HG03571 (cell line): ENCODE data around the gene RPL27A.
A peak's percentile ranks its signal among the peaks of the same experiment; 100 is the strongest.

Experiments used
- ATAC-seq: cut with Tn5 transposase; IDR thresholded peaks from one replicate; pipeline ENCODE4 v1.9.1; 2021; ENCODE audit not compliant: unreplicated experiment

RPL27A gene

GRCh38 chr11:8720352-8720751 lies 37.8 kb downstream of the RPL27A start:
- ATAC-seq, result no peak

GRCh38 chr11:8720868-8721608 lies 38.4 kb downstream of the RPL27A start:
- ATAC-seq, result no peak

GRCh38 chr11:8721609-8722500 lies 39.3 kb downstream of the RPL27A start:
- no peak for ATAC-seq

- no peak for ATAC-seq
Measured at GRCh38 chr11:8722809-8723208, 40.2 kb downstream of the RPL27A start.

- ATAC-seq, result no peak
Measured at GRCh38 chr11:8723711-8724110, 41.1 kb downstream of the RPL27A start.

GRCh38 chr11:8724682-8725081 lies 42.1 kb downstream of the RPL27A start:
- ATAC-seq, result no peak

- ATAC-seq, result no peak
Measured at GRCh38 chr11:8726395-8726794, 43.8 kb downstream of the RPL27A start.

GRCh38 chr11:8728563-8728962 lies 46.0 kb downstream of the RPL27A start:
- no peak for ATAC-seq

- no peak for ATAC-seq
Measured at GRCh38 chr11:8729067-8729466, 46.5 kb downstream of the RPL27A start.

- ATAC-seq, result no peak
Measured at GRCh38 chr11:8729837-8730696, 47.5 kb downstream of the RPL27A start.

- ATAC-seq, result no peak
Measured at GRCh38 chr11:8730697-8731020, 48.1 kb downstream of the RPL27A start.

- peak; percentile 39 for ATAC-seq
Measured at GRCh38 chr11:8731647-8732323, 49.2 kb downstream of the RPL27A start.

- ATAC-seq, result peak; percentile 87
Measured at GRCh38 chr11:8732324-8732670, 49.7 kb downstream of the RPL27A start.

- ATAC-seq, result peak; percentile 13
Measured at GRCh38 chr11:8732748-8733241, 50.2 kb downstream of the RPL27A start.

GRCh38 chr11:8733852-8734251 lies 51.3 kb downstream of the RPL27A start:
- no peak for ATAC-seq

- no peak for ATAC-seq
Measured at GRCh38 chr11:8735094-8735493, 52.5 kb downstream of the RPL27A start.

- no peak for ATAC-seq
Measured at GRCh38 chr11:8739309-8739793, 56.8 kb downstream of the RPL27A start.
